Lung (tissue), 12 donors: ENCODE measurements around the gene ANKRD29. TPM values are rescaled to one million over a fixed set of nuclear protein-coding genes. Genes with fewer than 3 reads are reported as not detected.
A peak's percentile ranks its signal among the peaks of the same experiment; 100 is the strongest.
"Not testable (repeated sequence)": the region's sequence is repeated elsewhere in the genome, so short reads cannot be mapped to it uniquely, and the experiment has no call there.

Source experiments
- ATAC-seq: fragments of 200-7000 bp; cut with Tn5 transposase; one replicate; pipeline ENCODE4 v1.9.1; 2020; ENCODE audit warnings: moderate number of reproducible peaks; ENCODE audit not compliant: insufficient read depth, low FRiP score
- DNase-seq, 3 donors: peaks; one replicate each; pipeline ENCODE4 v3.0.0-alpha.2; 2013 to 2017
- H3K27ac ChIP-seq, 2 donors: one replicate each; pipeline ENCODE4 v1.5.1; 2013; ENCODE audit warnings: mild to moderate bottlenecking in 2 of 2, moderate library complexity in 2 of 2, control low read depth in 1 of 2, inconsistent platforms in 1 of 2, low read depth in 1 of 2, low read length in 1 of 2
- H3K27me3 ChIP-seq, 3 donors: one replicate each; pipeline ENCODE4 v1.5.1; 2013; ENCODE audit warnings: low read length in 2 of 3; ENCODE audit not compliant: control insufficient read depth in 3 of 3, insufficient read depth in 3 of 3
- H3K36me3 ChIP-seq, 4 donors: one replicate each; pipeline ENCODE4 v1.5.1; 2013; ENCODE audit warnings: low read length in 4 of 4, mild to moderate bottlenecking in 1 of 4, moderate library complexity in 1 of 4; ENCODE audit not compliant: control insufficient read depth in 4 of 4, insufficient read depth in 4 of 4
- H3K4me1 ChIP-seq, 5 donors: one replicate each; pipeline ENCODE4 v1.5.1; 2013; ENCODE audit warnings: low read length in 5 of 5, mild to moderate bottlenecking in 2 of 5, moderate library complexity in 1 of 5; ENCODE audit not compliant: control insufficient read depth in 5 of 5, insufficient read depth in 5 of 5
- H3K4me3 ChIP-seq: one replicate; pipeline ENCODE4 v1.5.1; 2013; ENCODE audit warnings: mild to moderate bottlenecking, control low read depth, moderate library complexity
- H3K9ac ChIP-seq, 2 donors: one replicate each; pipeline ENCODE4 v1.5.1; 2013; ENCODE audit warnings: low read length in 2 of 2, control low read depth in 1 of 2; ENCODE audit not compliant: insufficient read depth in 1 of 2
- H3K9me3 ChIP-seq, 4 donors: one replicate each; pipeline ENCODE4 v1.5.1; 2013; ENCODE audit warnings: low read length in 3 of 4, mild to moderate bottlenecking in 1 of 4, moderate library complexity in 1 of 4; ENCODE audit not compliant: control insufficient read depth in 4 of 4, insufficient read depth in 3 of 4
- WGBS, 2 donors: extraction: QIAGEN DNeasy Blood & Tissue Kit; methylation state at CpG; one replicate each; pipeline ENCODE4 v1.1.7; 2013; 5-methylcytosine and 5-hydroxymethylcytosine counted together
- polyA plus RNA-seq, 2 donors: library from polyadenylated mRNA; stranded (reverse); fragments of 200-250 nt; gene quantifications; one replicate each; pipeline ENCODE4 v1.2.1, GENCODE V29; 2013
- total RNA-seq, 2 donors: library from RNA; depleted of rRNA in 1 of 2; stranded (reverse); fragments of >200 nt in 1 of 2; gene quantifications; one replicate each; pipeline ENCODE4 v1.2.1, GENCODE V29; 2014 to 2021
- TF ChIP-seq, protein P1 (sequence below): IDR thresholded peaks from 2 replicates; pipeline ENCODE4 v1.5.1; 2012; ENCODE audit warnings: mild to moderate bottlenecking; ENCODE audit errors: control extremely low read depth, extremely low read depth
- donor health status: control.
- donor health status: control.
- donor health status: Bipolar disorder and iron deficiency.
- donor health status: healthy.
- donor health status: DM: yes; HTN: yes; CAD: no.

Gene ANKRD29
- total and polyA plus RNA-seq, 4 donors = 12.5 to 60.9 (median 43.0) TPM

DNA sequence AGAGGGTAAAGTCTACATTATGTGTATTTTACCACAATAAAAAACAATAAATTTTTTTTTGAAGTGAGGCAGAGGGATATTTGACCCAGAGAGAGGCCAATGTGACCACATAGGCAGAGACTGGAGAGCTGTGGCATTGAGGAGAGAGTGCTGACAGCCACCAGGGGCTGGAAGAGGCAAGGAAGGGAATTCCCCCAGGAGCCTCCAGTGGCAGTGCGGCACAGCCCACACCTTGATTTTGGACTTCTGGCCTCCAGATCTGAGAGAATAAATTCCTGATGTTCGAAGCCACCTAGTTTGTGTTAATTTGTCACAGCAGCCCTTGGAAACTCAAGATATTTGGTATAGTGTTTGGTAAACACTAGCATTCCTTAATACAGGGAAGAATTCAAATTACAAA is 22.7 kb downstream of the ANKRD29 start:
- no peaks in the 10 kb centered on the region for H3K36me3 ChIP-seq
- no peak overlapping the region for H3K4me3 ChIP-seq
- no peak overlapping the region for H3K27ac ChIP-seq
- ATAC-seq (no peak), DNase-seq (no peak)
- H3K27me3 ChIP-seq = peaks cover 0 to 3% (median 0%) of the 10 kb centered on the region in 3 donors
- peaks cover 0 to 15% (median 0%) of the 10 kb centered on the region in 4 donors for H3K9me3 ChIP-seq
- no peak overlapping the region for H3K9ac ChIP-seq
- peaks cover 0 to 10% (median 0%) of the 10 kb centered on the region in 5 donors for H3K4me1 ChIP-seq
- WGBS, 2 donors = 76 to 87% methylated on average over 2 of the region's 2 CpGs
- TF ChIP-seq, protein P1, sequence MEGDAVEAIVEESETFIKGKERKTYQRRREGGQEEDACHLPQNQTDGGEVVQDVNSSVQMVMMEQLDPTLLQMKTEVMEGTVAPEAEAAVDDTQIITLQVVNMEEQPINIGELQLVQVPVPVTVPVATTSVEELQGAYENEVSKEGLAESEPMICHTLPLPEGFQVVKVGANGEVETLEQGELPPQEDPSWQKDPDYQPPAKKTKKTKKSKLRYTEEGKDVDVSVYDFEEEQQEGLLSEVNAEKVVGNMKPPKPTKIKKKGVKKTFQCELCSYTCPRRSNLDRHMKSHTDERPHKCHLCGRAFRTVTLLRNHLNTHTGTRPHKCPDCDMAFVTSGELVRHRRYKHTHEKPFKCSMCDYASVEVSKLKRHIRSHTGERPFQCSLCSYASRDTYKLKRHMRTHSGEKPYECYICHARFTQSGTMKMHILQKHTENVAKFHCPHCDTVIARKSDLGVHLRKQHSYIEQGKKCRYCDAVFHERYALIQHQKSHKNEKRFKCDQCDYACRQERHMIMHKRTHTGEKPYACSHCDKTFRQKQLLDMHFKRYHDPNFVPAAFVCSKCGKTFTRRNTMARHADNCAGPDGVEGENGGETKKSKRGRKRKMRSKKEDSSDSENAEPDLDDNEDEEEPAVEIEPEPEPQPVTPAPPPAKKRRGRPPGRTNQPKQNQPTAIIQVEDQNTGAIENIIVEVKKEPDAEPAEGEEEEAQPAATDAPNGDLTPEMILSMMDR = no peak

DNA sequence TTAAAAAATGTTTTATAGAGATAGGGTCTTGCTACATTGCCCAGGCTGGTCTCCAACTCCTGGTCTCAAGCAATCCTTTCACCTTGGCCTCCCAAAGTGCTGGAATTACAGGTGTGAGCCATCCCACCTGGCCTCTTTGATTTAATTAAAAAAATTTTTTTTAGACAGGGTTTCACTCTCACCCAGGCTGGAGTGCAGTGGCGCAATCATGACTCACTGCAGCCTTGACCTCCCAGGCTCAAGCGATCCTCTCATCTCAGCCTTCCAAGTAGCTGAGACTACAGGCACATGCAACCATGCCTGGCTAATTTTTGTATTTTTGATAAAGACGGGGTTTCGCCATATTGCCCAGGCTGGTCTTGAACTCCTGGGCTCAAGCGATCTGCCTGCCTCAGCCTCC is 26.3 kb downstream of the ANKRD29 start:
- ATAC-seq, H3K4me3 ChIP-seq, DNase-seq, H3K27ac ChIP-seq, H3K36me3 ChIP-seq, H3K4me1 ChIP-seq, H3K27me3 ChIP-seq, H3K9me3 ChIP-seq, H3K9ac ChIP-seq: not testable (repeated sequence)
- 89% methylated on average over 5 of the region's 5 CpGs for WGBS, 2 donors

DNA sequence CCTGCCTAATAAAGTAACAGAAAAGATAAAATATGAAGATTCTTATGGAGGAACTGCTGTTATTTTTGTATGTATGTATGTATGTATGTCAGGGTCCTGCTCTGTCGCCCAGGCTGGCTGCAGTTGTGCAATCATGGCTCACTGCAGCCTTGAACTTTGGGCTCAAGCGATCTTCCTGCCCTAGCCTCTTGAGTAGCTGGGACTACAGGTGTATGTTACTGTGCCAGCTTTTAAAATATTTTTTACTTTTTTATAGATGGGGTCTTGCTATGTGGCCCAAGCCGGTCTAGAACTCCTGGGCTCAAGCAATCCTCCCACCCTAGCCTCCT is 26.7 kb downstream of the ANKRD29 start:
- H3K4me3 ChIP-seq = no peak overlapping the region
- H3K9me3 ChIP-seq = peaks cover 0 to 3% (median 0%) of the 10 kb centered on the region in 4 donors
- no peak for DNase-seq
- no peak overlapping the region for H3K27ac ChIP-seq
- no peak overlapping the region for H3K9ac ChIP-seq
- ATAC-seq = no peak
- peaks cover 0 to 1% (median 0%) of the 10 kb centered on the region in 4 donors for H3K36me3 ChIP-seq
- peaks cover 0 to 4% (median 0%) of the 10 kb centered on the region in 5 donors for H3K4me1 ChIP-seq
- 78 to 84% methylated on average over 3 of the region's 3 CpGs for WGBS, 2 donors
- TF ChIP-seq, protein P1 = no peak
- peaks cover 0 to 3% (median 0%) of the 10 kb centered on the region in 3 donors for H3K27me3 ChIP-seq

DNA sequence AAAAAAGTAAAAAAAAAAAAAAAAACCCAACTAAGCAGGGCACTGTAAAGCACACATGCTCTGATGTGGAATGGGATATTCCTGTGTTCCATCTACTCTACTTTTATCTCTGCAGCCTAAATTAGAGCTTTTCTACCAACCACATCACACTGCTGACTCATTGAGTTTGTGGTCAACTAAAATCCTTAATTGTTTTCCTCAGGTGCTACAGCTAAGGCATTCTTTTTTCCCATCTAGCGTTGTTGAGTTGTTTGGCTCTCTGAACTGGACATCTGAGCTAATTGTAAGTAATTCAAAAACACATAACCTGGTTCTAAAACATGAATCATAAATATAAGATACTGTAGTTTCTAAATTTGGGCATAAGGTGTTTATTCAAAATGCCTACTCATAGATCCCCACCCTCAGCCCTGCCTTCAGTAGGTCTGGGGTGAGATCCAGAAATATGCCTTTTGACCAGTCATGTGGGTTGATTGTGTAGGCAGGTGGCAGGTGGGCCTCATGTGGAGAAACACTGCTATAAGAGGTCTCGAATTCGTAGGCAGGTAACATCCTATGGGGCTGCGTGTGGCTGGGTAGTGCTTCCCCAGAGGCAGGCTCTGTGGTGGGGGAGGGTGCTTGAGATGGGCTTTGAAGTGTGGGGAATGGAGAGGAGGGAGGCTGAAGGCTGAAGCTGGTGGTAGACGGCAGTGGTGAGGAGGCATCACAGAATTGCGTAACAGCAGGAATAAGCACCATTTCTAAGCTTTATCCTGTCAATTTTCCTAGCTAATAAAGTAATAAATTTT is 27.2 kb downstream of the ANKRD29 start:
- Histone ChIP-seq H3K27me3 (peaks cover 0 to 3% (median 0%) of the 10 kb centered on the region in 3 donors), H3K9me3 (peaks cover 0 to 2% (median 0%) of the 10 kb centered on the region in 4 donors), H3K36me3 (peaks cover 0 to 1% (median 0%) of the 10 kb centered on the region in 4 donors), H3K4me1 (peaks cover 0 to 4% (median 0%) of the 10 kb centered on the region in 5 donors), H3K27ac (no peak overlapping the region), H3K4me3 (no peak overlapping the region), H3K9ac (no peak overlapping the region)
- DNase-seq (no peak), ATAC-seq (peak; percentile 19)
- 61 to 66% methylated on average over 6 of the region's 6 CpGs for WGBS, 2 donors
- TF ChIP-seq, protein P1 = no peak
